HG03064 (cell line): ENCODE results near the gene ANKRD34B.

Experiments used
- ATAC-seq: cut with Tn5 transposase; IDR thresholded peaks from one replicate; pipeline ENCODE4 v1.9.1; 2021; ENCODE audit warnings: low read depth; ENCODE audit not compliant: unreplicated experiment

ANKRD34B gene

GRCh38 chr5:80573062-80573461 lies 3.0 kb upstream of the ANKRD34B start:
- ATAC-seq: no peak

- ATAC-seq: no peak
These were observed 757 bp downstream of the ANKRD34B start for GRCh38 chr5:80569086-80569960.

GRCh38 chr5:80568251-80568650 lies 1.8 kb downstream of the ANKRD34B start:
- ATAC-seq: no peak

- ATAC-seq: no peak
These were observed 3.3 kb downstream of the ANKRD34B start for GRCh38 chr5:80566711-80567259.

- no peak for ATAC-seq
These were observed 4.8 kb downstream of the ANKRD34B start for GRCh38 chr5:80565330-80565729.

GRCh38 chr5:80559244-80559643 lies 10.8 kb downstream of the ANKRD34B start:
- ATAC-seq: no peak

GRCh38 chr5:80555099-80555498 lies 15.0 kb downstream of the ANKRD34B start:
- no peak for ATAC-seq

GRCh38 chr5:80554646-80555045 lies 15.4 kb downstream of the ANKRD34B start:
- no peak for ATAC-seq

GRCh38 chr5:80541392-80541791 lies 28.7 kb downstream of the ANKRD34B start:
- no peak for ATAC-seq

- ATAC-seq: no peak
These were observed 29.4 kb downstream of the ANKRD34B start for GRCh38 chr5:80540691-80541090.

GRCh38 chr5:80516826-80517225 lies 53.3 kb downstream of the ANKRD34B start:
- no peak for ATAC-seq

- no peak for ATAC-seq
These were observed 60.7 kb downstream of the ANKRD34B start for GRCh38 chr5:80509362-80509761.

- no peak for ATAC-seq
These were observed 61.2 kb downstream of the ANKRD34B start for GRCh38 chr5:80508844-80509243.

- no peak for ATAC-seq
These were observed 62.4 kb downstream of the ANKRD34B start for GRCh38 chr5:80507663-80508062.
